ENCODE results near the gene HRAS. TPM values are rescaled to one million over a fixed set of nuclear protein-coding genes. Genes with fewer than 3 reads are reported as not detected.

Gene HRAS
- total and polyA plus RNA-seq, 7 donors, result 43.6 to 76.2 (median 56.3) TPM

DNA sequence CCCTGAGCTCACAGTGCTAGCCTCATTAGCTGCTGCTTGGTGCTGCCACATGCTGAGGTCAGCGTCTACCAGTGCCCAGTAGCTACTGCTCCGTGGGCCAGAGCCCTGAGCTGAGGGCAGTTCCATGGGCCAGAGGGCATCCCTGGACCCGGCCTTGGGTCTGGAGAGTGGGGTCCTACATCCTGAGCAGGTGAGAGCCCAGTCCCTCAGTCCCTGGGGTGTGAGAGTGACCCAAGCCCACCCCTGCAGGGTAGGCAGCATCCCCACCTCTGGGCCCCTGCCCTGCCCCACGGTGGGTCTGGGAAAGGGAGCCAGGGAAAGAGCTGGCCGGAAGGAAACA is 15.3 kb upstream of the HRAS start:
- DNase-seq (peak in 1 of 2 donors; percentile 7), ATAC-seq (no peak)
- H3K4me3 ChIP-seq, result no peak overlapping the region
- WGBS, 3 donors, result 75 to 85% (median 82%) methylated on average over 3 to 5 of the region's 5 CpGs
- intact Hi-C loops (cut with DNase I), result no loop called here
- TF ChIP-seq, protein P1, sequence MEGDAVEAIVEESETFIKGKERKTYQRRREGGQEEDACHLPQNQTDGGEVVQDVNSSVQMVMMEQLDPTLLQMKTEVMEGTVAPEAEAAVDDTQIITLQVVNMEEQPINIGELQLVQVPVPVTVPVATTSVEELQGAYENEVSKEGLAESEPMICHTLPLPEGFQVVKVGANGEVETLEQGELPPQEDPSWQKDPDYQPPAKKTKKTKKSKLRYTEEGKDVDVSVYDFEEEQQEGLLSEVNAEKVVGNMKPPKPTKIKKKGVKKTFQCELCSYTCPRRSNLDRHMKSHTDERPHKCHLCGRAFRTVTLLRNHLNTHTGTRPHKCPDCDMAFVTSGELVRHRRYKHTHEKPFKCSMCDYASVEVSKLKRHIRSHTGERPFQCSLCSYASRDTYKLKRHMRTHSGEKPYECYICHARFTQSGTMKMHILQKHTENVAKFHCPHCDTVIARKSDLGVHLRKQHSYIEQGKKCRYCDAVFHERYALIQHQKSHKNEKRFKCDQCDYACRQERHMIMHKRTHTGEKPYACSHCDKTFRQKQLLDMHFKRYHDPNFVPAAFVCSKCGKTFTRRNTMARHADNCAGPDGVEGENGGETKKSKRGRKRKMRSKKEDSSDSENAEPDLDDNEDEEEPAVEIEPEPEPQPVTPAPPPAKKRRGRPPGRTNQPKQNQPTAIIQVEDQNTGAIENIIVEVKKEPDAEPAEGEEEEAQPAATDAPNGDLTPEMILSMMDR (IDR thresholded peaks at IDR 0.05), result no peak
- no peaks in the 10 kb centered on the region for H3K36me3 ChIP-seq (ENCODE audit: insufficient read depth in 1 of 2, low read depth in 1 of 2)
- H3K27ac ChIP-seq, result no peak overlapping the region
- peaks cover 0 to 41% (median 19%) of the 10 kb centered on the region in 3 donors for H3K27me3 ChIP-seq (ENCODE audit: insufficient read depth in 3 of 3, low read length in 2 of 3)
- H3K4me1 ChIP-seq, result peaks cover 5% of the 10 kb centered on the region
- no peaks in the 10 kb centered on the region for H3K9me3 ChIP-seq

DNA sequence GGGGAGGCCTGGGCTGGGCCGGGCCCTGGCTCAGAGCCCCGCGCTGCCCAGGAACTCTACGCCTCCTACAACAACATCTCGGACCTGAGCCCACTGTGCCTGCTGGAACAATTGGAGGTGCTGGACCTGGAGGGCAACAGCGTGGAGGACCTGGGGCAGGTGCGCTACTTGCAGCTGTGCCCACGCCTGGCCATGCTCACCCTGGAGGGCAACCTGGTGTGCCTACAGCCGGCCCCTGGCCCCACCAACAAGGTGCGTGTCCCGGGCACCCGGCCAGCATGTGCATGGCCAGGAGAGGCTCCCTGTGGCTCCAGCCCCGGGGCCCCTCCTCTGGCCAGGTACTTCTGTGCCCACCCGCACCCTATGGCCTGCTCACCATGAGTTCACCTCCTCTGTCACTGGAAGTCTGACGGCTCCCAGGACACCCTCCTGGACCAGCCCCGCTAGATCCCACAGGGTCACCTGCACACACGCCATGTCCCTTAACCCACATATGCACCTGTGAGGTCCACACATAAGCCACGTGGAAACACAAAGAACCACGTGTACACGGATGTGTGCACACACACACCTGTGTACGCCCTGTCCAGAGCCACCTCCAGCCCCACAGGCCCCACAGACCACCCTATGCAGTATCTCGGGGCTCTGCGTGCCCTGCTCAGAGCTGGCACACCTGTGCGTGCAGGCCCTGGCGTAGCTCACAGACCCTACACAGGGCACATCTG is 14.8 kb upstream of the HRAS start:
- intact Hi-C loops (cut with DNase I), result no loop called here
- TF ChIP-seq, protein P1 (IDR thresholded peaks at IDR 0.05), result no peak
- peaks cover 0 to 35% (median 13%) of the 10 kb centered on the region in 3 donors for H3K27me3 ChIP-seq (ENCODE audit: insufficient read depth in 3 of 3, low read length in 2 of 3)

DNA sequence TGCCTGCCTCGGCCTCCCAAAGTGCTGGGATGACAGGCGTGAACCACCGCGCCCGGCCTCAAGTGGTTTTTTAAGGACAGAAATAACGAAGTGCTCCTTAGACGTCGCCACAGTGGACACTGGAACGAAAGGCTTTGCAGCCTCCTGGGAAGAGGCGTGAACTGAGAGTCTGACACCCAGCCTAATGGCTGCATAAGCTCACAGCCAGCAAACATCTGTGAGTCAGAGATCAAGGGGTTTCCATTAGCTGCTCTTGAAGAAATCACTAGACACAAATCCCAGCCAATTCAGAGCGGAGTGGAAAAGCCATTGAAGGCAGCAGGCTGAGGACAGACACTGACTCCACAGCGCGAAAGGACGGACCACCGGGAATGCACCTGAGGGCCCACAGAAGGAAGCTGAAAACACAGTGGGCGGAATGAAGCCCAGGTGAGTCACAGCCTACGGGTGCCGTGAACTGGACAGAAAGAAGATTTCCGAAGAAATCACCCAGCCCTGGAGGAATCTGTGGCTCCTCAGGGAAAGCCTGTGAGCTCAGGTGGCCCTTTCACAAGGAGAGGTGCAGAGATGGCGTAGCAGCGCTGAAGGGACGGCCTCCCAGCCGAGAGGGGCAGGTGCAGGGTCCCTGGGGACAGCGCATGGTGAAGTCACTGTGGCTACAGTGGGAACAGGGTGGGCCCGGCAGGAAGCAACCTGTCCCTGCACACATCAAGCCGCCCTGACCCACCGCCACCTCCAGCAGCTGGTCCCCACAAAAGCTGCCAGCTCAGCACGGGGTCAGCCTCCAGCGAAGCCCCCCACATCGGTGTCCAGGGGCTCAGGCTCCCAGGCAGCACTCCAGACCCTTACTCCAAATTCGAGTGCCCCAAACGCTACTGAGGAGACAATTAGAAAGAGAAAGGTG is 13.6 kb upstream of the HRAS start:
- Histone ChIP-seq H3K27ac (no peak overlapping the region), H3K36me3 (ENCODE audit: insufficient read depth in 1 of 2, low read depth in 1 of 2) (no peaks in the 10 kb centered on the region), H3K27me3 (ENCODE audit: insufficient read depth in 3 of 3, low read length in 2 of 3) (peaks cover 0 to 25% (median 7%) of the 10 kb centered on the region in 3 donors), H3K9me3 (no peaks in the 10 kb centered on the region), H3K4me3 (no peak overlapping the region), H3K4me1 (no peaks in the 10 kb centered on the region)
- ATAC-seq (no peak), DNase-seq (peak in 1 of 2 donors; percentile 9)
- 73 to 81% (median 76%) methylated on average over 30 to 32 of the region's 32 CpGs for WGBS, 3 donors
- TF ChIP-seq, protein P1 (IDR thresholded peaks at IDR 0.05), result no peak
- intact Hi-C loops (cut with DNase I), result no loop called here

More for the DNA sequence above, 14.8 kb upstream of the HRAS start:
- Histone ChIP-seq H3K4me3 (no peak overlapping the region), H3K36me3 (ENCODE audit: insufficient read depth in 1 of 2, low read depth in 1 of 2) (no peaks in the 10 kb centered on the region), H3K4me1 (peaks cover 5% of the 10 kb centered on the region), H3K27ac (no peak overlapping the region), H3K9me3 (no peaks in the 10 kb centered on the region)
- ATAC-seq (no peak), DNase-seq (peak in 1 of 2 donors; percentile 16)
- WGBS, 3 donors, result 94 to 98% (median 95%) methylated on average over 25 of the region's 25 CpGs

DNA sequence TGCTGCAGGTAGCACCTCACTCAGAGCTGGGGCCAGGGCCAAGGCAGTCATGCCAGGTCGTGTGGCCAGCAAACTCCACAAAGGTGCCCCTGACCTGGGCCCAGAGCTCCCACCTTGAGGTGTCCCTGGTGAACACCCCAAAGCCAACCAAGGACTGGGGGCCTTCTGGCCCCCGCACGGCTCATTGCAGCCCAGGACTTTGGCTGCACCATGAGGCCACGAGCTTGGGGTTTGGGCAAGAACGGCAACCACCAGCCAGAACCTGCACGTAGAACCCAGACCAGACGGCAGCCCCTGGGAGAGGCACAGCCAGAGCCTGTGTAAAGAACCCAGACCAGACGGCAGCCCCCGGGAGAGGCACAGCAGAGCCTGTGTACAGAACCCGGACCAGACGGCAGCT is 9.8 kb upstream of the HRAS start:
- TF ChIP-seq, protein P1 (IDR thresholded peaks at IDR 0.05), result no peak
- ATAC-seq, result no peak
- Histone ChIP-seq H3K36me3 (ENCODE audit: insufficient read depth in 1 of 2, low read depth in 1 of 2) (no peaks in the 10 kb centered on the region), H3K27ac (no peak overlapping the region), H3K9me3 (no peaks in the 10 kb centered on the region), H3K4me3 (no peak overlapping the region), H3K27me3 (ENCODE audit: insufficient read depth in 3 of 3, low read length in 2 of 3) (no peaks in the 10 kb centered on the region), H3K4me1 (no peaks in the 10 kb centered on the region)
- WGBS, 3 donors, result 81 to 84% (median 83%) methylated on average over 10 to 11 of the region's 11 CpGs
- DNase-seq, result peak in 1 of 2 donors; percentile 6
- intact Hi-C loops (cut with DNase I), result no loop called here
